Lower leg skin (tissue), 3 donors: Measurements from ENCODE around the gene PXDN.

ENCODE experiments used
- POLR2A ChIP-seq, 2 donors: fragments of 450-650 bp; IDR thresholded peaks; one replicate each; pipeline ENCODE4 v1.6.1; 2016 to 2017; ENCODE audit warnings: antibody characterized with exemption in 2 of 2, mild to moderate bottlenecking in 1 of 2, moderate library complexity in 1 of 2
- TF ChIP-seq, protein P1 (sequence below), 3 donors: fragments of 450-650 bp; IDR thresholded peaks; one replicate each; pipeline ENCODE4 v1.5.1; 2016; ENCODE audit warnings: antibody characterized with exemption in 3 of 3, mild to moderate bottlenecking in 3 of 3, moderate library complexity in 2 of 3

DNA sequence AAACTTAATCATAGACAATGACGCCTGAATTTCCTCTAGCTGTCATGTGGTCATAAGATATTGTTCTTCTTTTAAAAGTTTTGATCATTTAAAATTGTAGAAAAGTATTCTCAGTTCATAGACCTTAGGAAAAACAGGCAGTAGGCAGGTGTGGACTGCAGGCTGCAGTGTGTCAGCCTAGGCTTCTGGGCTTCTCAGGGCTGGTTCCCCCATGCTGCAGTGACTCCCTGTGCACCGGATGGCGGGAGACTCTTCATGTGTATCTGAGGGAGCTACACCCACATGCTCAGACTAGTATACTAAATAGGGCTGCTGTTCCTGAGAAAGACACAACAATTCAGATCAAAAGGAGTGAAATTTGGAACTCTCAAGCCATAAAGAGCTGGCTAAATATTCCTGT lies 72.4 kb downstream of the PXDN start:
- TF ChIP-seq, protein P1, sequence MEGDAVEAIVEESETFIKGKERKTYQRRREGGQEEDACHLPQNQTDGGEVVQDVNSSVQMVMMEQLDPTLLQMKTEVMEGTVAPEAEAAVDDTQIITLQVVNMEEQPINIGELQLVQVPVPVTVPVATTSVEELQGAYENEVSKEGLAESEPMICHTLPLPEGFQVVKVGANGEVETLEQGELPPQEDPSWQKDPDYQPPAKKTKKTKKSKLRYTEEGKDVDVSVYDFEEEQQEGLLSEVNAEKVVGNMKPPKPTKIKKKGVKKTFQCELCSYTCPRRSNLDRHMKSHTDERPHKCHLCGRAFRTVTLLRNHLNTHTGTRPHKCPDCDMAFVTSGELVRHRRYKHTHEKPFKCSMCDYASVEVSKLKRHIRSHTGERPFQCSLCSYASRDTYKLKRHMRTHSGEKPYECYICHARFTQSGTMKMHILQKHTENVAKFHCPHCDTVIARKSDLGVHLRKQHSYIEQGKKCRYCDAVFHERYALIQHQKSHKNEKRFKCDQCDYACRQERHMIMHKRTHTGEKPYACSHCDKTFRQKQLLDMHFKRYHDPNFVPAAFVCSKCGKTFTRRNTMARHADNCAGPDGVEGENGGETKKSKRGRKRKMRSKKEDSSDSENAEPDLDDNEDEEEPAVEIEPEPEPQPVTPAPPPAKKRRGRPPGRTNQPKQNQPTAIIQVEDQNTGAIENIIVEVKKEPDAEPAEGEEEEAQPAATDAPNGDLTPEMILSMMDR (IDR thresholded peaks at IDR 0.05), result no peak
- no peak for TF ChIP-seq POLR2A (IDR thresholded peaks at IDR 0.05)
